ENCODE measurements around the gene TMCC1.
"Not testable (repeated sequence)": the region's sequence is repeated elsewhere in the genome, so short reads cannot be mapped to it uniquely, and the experiment has no call there.

TMCC1 gene

DNA sequence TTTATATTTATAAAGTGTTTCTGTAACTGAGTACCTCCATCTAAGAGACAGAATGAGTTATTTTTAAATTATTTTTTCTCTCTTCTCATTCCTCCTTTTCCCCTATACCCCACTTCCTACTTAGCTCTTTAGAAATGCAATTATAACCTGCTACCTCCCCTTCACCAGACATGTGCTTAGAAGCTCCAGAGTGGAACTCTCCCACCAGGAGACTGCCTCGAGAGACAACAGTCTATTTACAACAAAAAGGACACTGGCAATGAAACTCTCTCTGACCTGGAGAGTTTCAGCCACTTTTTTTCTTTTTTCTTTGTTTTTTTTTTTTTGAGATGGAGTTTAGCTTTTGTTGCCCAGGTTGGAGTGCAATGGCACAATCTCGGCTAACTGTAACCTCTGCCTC, 177.7 kb downstream of the TMCC1 start:
- DNase-seq: no peak

DNA sequence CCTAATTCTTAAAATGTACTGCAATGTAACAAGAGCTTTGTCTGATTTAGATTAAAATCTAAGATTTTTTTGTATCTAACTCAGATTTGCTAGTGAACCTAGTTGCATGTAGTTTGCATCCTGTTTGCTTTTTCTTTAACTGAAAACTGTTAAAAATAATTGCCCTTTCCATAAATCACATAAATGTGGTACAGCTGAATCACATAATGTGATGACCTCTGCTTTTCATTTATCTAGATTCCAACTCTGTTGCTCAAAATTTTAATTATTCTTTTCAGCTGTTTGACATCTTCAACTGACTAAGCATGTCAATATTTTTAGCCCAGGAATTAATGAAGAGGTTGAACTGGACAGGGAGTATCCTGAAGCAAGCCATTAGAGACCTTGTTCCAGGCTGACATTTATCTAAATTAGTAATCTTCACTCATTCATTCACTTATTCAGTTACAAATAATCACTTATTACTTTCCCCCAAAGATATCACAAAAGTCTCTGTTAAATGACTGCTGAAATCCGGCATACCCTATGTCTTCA, 185.1 kb downstream of the TMCC1 start:
- no peak for DNase-seq

DNA sequence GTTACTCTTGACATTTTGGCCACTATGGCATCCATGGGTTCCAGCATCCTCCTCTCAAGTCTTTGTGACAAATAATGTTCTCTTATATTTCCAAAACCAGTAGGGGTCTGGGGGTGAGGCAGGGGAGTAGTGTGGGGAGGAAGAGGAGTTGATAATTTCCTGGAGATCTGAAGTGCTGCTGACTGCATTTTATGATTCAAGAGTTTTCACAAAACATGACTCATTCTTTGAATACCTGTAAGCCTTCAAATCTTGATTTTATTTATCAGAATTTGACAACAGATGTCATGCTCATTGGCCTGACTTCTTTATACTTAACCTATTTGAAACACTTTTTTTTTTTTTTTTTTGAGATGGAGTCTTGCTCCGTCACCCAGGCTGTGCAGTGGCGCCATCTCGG, 188.2 kb downstream of the TMCC1 start:
- DNase-seq: no peak

DNA sequence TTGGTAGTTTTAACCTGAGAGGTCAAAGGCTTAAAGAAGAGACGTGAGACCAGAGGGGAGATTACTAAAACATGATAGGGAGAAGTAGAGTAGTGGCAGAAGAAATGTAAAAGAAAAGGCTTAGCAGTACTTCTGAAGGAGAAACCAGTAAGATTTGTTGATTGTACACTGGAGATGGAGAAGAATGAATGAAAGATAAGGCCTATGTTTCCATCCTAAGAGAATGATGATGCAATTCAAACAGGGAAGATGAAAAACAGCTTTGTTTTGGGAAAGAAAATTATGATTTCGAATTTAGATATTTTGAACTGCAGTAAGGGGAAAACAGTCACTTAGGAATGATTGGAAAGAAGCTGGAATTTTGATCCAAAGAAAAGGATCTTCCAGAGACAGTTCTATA, 189.6 kb downstream of the TMCC1 start:
- no peak for DNase-seq

DNA sequence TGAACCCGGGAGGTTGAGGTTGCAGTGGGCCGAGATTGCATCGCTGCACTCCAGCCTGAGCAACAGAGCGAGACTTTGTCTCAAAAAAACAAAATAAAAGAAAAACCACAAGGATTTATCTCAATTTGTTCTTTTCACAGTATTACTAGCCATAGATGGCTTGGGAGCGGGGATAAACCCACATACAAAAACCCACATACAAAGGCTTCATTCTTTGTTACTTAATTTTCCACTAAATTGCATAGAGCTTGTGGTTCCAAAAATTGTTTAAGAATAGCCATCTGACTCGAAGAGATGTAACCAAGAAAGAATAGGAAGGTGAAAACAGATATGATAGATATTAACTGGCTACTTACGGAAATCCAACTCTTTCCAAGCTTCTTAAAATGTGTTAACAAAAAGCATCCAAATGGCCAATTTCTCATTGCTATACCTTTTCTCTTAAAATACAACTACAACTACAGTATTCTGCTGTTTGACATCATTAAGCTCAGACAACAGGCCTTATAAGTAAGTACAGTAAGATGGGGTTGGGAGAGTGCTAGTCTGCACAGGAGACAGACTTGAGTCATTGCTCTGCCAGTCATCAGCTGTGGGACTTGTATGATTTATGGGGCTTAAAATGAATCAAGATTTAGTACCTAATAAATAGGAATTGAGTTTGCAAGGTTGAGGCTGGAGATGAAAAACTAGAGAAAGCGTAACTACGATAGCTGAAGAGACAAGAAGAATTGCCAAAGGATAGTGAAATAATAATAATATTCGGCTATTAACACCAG, 190.4 kb downstream of the TMCC1 start:
- DNase-seq: no peak

DNA sequence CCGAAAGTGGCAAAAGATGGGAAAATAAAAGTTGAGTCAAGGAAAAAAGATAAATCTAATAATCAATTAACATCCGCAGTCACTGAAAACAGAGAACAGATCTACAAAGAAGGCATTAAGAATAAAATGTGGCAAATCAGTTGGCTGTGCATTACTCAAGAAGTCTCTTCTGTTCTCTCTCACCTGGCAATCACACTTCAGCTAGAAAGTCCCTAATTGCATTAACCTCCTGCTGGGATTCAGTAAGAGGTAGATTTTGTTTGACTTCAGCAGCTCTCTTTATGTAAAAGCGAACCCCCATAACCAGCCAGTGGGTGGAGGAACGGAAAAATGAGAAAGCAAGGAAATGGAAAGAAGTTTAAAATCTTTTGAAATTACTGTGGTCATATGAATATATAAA, 192.3 kb downstream of the TMCC1 start:
- no peak for DNase-seq

DNA sequence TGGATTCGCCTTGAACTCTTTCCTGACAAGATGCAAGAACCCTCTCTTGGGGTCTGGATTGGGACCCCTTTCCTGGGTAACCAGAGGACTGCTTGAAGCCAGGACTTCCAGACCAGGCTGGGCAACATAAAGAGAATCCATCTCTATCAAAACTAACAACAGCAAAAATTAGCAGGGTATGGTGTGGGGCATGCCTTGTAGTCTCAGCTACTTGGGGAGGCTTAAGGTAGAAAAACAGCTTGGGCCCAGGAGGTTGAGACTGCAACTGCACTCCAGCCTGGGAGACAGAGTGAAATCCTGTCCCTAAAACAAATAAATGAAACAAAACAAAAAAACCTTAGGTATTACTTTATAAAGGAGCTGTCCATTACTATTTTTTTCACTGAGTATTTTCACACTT, 193.9 kb downstream of the TMCC1 start:
- no peak for DNase-seq

DNA sequence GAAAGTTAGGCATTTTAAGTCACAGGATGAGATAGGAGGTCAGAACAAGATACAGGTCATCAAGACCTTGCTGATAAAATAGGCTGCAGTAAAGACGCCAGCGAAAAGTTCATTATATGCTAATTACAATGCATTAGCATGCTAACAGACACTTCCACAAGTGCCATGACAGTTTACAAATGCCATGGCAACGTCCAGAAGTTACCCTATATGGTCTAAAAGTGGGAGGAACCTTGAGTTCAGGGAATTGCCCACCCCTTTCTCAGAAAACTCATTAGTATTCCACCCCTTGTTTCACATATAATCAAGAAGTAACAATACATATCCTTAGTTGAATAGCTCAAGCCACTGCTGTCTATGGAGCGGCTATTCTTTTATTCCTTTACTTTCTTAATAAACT, 194.3 kb downstream of the TMCC1 start:
- DNase-seq: peak; percentile 72

DNA sequence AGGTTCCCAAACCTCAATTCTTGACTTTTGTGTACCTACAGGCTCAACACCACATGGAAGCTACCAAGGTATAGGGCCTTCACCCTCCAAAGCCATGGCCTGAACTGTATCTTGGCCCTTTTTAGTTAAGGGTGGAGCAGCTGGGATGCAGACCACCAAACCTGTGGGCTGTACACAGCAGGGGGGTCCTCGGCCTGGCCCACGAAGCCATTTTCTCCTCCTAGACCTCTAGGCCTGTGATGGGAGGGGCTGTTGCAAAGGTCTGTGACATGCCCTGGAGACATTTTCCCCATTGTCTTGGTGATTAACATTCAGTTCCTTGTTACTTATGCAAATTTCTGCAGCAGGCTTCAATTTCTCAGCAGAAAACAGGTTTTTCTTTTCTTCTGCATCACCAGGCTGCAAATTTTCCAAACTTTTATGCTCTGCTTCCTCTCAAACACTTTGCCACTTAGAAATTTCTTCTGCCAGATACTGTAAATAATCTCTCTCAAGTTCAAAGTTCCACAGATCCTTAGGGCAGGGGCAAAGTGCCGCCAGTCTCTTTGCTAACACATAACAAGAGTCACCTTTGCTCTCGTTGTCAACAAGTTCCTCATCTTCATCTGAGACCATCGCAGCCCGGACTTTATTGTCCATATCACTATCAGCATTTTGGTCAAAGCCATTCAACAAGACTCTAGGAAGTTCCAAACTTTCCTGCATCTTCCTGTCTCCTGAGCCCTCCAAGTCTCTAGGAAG, 196.1 kb downstream of the TMCC1 start:
- DNase-seq: no peak

DNA sequence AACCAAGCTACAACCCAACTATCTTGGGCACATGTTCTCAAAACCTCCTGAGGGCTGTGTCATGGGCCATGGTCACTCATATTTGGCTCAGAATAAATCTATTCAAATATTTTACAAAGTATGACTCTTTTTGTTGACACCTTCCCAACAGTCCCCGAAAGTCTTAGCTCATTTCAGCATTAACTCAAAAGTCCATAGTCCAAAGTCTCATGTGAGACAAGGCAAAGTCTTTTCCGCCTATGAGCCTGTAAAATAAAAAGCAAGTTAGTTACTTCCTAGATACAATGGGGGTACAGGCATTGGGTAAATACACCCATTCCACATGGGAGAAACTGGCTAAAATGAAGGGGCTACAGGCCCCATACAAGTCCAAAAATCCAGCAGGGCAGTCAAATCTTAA, 197.1 kb downstream of the TMCC1 start:
- DNase-seq: not testable (repeated sequence)

DNA sequence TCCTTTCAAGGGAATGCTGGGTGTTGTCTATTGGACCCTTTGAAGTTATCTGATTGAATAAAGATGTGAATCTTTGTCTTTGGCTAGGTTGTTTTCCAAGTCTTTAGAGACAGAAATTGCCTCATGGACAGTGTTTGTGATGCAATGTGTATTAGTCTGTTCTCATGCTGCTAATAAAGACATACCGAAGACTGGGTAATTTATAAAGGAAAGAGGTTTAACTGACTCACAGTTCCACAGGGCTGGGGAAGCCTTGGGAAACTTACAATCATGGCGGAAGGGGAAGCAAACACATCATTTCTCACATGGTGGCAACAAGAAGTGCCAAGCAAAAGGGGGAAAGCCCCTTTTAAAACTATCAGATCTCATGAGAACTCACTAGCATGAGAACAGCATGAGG, 198.3 kb downstream of the TMCC1 start:
- DNase-seq: no peak

DNA sequence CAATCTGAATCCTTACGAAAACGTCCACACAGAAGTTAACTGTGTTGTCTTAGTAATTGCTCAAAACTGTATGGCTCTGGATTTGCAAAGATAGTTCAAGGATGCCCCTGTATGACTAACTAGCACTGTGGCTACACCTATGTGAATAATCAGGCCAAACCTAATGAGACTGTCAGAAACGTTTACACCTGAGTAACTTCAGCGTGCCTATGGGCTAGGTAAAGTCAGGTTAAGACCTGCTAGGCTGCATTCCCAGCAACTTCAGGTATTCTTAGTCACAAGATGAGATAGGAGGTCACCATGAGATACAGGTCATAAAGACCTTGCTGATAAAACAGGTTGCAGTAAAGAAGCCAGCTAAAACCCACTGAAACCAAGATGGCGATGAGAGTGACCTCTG, 199.3 kb downstream of the TMCC1 start:
- no peak for DNase-seq

DNA sequence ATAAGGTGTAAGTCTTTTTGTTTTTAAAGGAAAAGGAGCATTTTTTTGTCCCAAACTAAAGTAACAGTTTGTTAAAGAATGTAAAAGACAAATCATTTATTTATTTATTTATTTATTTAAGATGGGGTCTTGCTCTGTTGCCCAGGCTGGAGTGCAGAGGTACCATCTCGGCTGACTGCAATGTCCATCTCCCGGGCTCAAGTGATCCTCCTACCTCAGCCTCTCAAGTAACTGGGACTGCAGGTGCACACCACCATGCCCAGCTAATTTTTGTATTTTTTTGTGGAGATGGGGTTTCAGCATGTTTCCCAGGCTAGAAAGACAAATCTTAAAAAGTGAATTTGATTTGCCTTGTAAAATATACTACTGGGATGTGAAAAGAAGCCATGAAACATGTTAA, 200.8 kb downstream of the TMCC1 start:
- DNase-seq: no peak

DNA sequence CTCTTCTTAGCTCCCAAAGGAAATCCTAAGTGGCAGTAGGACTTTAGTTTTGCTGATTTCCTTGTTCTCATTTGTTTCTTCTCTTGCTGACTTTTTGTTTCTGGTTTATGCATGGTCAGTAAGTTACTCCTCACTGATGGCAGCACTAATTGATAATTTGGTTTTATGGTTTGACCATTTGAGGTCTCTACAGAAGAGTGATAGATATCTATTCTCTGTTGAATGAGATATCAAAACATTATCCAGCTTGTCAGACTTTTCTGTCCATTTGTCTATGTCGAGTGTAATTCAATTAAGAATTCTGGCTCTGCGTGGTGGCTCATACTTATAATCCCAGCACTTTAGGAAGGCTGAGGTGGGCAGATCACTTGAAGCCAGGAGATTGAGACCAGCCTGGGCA, 202.5 kb downstream of the TMCC1 start:
- no peak for DNase-seq

DNA sequence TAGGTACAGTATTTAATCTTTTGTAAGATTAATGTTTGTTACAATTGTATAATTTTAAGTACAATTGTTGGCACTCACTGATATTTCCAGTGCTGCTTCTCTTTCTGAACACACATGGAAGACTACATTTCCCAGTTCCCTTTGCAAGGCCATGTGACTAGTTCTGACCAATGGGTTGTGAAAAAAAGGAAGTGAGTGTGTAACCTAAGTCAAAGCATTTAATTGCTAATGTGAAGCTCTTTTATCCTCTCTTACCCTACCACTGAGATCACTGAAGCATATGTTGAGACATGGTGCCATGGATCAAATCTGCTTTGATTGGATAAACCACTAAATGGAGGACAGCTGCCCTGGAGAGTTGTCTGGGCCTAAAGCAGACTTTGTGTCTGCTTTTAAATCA, 203.1 kb downstream of the TMCC1 start:
- DNase-seq: peak; percentile 91

DNA sequence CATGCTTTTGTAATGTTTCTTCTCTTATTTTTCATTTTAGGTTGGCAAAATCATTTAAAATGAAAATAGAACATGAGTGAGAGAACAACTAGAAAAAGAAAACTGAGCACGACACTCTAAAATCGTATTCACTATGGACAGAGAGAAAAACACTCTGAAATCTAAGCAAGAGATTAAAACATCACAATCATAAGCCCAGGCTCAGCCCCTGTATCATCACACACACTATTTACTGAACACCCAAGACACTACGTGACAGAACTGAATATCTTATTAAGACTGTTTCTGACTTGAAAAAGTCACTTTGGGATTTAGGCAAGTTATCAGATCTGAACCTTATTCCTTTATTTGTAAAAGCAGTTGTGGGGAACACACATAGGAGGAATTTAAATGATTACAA, 204.5 kb downstream of the TMCC1 start:
- DNase-seq: no peak

DNA sequence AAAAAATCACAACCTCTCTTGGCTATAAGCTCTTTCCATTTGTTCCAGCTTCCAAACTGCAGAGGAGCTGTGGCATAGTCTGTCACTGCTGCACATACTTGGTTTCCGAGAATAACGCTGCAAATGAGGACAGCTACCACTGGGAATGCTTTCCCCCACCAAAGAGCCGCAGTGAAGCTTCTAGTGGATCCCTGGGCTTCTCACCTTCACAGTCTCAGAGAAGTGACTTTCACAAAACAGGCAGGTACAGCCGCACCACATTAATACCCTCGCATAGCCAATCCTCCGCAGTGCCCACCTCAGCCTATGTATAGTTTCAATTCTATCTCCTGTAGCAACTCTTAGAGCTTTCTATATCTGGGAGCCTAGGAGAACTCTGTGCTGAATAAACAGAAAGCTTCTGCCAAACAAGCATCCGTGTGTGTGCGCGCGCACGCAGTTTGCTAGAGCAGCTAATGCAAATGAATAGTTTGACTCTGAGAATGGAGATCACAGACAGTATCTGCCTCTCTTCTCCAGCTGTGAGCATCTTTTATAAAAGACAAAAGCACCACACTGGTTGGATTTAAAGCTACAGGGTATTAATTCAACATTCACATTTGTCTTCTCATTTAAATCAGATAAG, 205.1 kb downstream of the TMCC1 start:
- DNase-seq: no peak

DNA sequence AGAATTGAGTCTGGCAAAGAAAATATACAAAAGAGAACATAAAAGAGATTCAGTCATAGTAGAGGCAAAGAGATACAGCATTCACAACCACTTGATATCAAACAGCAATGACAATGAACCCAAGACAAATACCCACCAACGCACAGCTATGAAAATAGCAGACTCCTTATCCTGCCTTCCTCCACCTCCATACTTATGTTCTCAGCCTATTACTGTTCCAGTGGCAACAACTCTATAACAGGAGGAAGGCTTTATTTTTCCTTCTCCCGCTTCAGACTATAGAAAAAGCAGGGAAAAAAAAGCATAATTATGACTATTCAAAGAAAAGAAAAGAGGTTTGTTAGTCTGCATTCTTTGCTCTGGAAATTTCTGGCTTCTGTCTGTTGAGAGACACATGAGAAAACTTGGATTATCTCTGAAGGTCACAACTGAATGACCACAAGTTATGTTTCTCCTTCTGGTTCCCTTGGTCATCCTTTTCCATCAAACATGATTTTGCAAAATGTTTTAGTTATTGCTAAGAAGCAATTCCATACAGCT, 205.9 kb downstream of the TMCC1 start:
- no peak for DNase-seq

DNA sequence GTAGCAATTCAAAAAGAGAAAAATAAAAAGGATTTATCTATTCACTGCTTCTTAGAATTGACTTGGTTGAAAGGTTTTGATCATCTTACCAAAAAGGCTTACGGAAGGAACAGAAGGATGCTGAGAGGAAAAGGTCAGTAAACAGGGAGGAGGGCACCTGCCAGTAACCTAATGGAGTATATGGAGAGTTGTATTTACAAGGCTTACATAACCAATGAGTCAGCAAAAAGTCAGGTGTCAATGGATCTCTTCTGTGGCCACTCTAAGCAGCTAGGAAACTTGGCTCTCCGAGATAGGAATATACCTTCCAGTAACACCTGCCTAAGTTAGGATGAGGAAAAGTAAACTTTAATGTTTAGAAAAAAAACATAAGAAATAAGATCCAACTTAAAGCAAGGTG, 206.6 kb downstream of the TMCC1 start:
- DNase-seq: peak; percentile 28

DNA sequence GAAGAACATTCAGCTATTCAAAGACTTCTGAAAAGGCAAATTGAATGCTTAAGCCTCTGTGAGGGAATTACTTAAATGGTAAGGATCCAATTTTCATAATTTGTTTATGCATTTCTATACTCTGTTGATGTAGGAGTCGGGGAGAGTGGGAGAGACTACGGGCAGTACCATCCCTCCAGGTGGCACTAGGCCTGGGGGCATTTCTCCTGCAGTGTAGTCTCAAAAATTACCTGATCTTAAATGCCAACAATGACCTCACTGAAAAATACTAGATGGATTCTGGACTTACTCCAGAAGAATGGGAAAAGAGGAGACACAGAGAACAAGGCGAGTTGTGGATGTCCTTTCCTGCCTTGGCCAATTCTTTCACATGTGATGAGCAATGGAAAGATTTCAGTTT, 209.2 kb downstream of the TMCC1 start:
- DNase-seq: no peak

DNA sequence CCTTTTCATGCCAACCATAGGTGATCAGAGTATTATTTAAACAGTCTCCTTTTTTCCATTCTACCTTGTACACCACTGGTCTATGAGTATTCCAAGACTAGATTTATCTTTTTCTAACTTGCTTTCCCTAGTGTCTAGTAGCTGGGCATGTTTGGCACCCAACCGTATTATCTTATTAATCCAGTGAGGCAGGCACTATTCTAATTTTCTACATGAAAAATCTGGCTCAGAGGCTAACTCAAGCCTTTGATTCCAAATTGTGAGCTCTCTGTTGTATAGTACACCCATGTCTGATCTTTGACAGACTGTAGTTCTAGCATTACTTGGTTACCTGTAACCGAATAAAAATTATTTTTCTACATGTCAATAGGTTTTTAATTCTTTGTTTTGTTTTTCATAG, 210.3 kb downstream of the TMCC1 start:
- no peak for DNase-seq

DNA sequence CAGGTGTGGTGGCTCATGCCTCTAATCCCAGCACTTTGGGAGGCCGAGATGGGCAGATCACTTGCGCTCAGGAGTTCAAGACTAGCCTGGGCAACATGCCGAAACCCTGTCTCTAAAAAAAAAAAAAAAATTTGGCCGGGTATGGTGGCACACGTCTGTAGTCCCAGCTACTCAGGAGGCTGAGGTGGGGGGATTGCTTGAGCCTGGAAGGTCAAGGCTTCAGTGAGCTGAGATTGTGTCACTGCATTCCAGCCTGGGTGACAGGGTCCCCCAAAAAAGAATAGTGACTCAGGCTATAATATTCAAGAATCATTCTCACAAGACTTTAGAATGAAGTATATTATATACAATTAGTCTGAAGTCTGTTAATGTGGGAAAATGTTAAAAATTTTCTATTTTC, 216.5 kb downstream of the TMCC1 start:
- no peak for DNase-seq

DNA sequence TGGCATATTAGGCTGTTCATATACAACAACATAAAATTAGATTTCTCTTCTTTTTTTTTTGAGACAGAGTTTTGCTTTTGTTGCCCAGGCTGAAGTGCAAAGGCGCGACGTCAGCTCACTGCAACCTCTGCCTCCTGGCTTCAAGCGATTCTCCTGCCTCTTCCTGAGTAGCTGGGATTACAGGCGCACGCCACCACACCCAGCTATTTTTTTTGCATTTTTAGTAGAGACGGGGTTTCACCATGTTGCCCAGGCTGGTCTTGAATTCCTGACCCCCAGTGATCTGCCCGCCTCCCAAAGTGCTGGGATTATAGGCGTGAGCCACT, 218.8 kb downstream of the TMCC1 start:
- DNase-seq: not testable (repeated sequence)

Data from hematopoietic multipotent progenitor cell treated with erythropoietin and hydrocortisone succinate and interleukin-3 and kit ligand, for 4 days (in vitro differentiated cells).